ENCODE measurements around the gene PI4KB.

The PI4KB gene

GRCh38 chr1:151346082-151346768, 19.0 kb upstream of the PI4KB start:
- no peak for DNase-seq

- no peak for DNase-seq
Measured at GRCh38 chr1:151344291-151344690, 17.1 kb upstream of the PI4KB start.

DNA sequence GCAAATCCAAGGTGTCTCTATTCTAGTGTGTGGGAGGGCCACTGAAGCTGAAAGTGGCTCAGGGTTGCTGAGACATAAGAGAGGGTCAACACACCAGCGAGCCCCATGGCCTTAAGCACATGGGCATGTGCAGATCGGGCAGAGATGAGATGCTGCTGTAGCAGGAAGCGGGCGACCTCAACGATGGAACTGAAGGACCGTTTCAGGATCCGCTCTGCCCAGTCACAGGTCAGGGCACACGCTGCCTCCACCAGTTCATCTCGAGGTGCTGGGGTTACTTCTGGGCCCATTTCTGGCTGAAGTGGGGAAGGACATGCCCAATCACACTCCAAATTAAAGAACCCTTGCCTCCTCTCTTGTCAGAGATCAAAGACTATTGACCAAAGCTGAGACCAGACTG, 16.4 kb upstream of the PI4KB start:
- no peak for DNase-seq

- DNase-seq: no peak
Measured at GRCh38 chr1:151342569-151342968, 15.4 kb upstream of the PI4KB start.

DNA sequence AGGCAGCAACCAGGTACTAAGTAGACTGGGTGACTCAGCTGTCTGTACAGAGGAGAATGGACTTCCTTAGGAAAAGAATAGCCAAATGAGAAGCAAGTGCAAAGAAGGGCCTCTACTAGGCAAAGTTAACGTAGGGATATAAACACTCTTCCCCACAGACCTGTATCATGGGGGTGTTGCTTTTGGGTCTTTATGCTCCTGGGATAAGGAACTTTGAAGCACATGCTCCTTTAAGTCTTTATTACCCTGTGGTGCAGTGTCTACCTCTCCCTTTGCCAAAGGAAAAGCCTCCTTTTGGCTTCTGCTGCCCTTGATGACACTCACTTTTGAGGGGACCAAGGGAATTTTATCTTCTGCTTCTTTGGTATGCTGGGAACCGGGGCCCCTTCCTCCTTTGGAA, 14.8 kb upstream of the PI4KB start:
- no peak for DNase-seq

DNA sequence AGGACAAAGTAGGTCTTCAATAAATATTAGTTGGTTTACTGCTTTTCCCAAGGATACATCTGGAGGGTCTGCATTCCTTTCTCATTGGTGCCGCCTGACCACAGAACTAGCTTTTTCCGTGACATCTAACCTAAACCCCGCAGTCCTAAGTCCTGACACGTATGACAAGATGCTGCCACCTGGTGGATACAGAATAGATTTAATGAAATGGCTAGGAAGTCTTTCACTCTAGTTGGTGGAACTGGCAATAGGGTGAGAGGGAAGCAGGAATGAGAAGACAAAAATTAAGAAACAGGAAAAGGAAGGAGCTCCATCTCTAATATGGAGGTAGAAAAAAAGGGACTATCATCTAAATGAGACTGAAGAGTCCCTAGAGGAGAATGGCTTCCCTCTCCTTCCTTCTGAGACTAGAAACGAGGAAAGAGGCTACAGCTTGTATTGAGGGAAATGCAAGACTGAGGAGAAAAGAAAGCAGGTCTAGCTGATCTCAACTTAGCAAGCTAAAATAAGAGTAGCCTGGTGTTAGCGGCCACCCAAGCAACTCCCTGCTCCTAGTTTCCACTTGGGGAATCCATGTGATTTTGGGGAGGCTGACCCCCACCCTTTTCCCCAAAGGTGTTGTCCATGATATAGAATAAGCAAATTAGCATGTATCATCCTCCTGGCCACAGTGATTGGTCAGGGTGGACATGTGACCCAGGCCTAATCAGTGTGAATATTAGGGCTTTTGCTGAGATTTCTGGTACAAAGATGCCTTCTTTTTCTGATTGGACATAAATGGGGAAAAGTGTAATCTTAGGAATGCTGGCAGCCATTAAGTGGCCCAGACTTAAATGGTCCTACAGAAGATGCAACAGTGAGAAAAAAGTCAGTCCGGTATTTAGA, 13.9 kb upstream of the PI4KB start:
- DNase-seq: peak; percentile 46

GRCh38 chr1:151336556-151336955, 9.3 kb upstream of the PI4KB start:
- DNase-seq: no peak

- DNase-seq: no peak
Measured at GRCh38 chr1:151334822-151335221, 7.6 kb upstream of the PI4KB start.

DNA sequence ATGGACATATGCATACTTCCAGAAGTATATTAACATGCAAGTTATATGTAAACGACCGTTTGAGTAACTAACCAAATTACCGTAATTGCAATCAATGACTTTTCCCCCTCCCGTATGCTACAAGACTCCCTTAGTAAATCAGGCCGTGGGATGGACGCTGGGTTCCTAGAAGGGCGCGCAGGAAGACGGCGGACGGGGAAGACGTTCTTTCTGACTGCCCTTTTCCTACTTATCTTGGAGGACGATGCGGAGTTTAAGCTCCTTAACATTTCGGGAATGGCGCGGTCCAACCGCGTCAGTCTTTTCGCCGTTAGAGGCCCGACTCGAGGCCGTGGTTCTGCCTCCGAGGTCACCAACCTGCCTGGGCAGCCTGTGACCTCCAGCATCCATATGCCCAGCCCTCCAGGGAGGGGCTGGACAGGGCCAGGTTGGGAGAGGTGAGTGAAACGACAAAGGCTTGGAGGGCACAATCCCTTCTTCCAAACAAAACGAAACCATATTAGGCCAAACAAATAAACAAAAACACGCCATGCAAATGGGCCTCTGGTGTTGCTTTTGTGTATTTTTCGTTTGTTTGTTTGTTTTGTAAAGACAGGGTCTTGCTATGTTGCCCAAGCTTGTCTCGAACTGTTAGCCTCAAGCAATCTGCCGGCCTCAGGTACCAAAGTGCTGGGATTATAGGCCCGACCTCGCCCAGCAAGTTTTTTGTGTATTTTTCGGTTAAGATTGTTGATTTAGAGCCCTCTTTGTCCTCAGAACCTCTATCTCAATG, 873 bp upstream of the PI4KB start:
- no peak for DNase-seq

DNA sequence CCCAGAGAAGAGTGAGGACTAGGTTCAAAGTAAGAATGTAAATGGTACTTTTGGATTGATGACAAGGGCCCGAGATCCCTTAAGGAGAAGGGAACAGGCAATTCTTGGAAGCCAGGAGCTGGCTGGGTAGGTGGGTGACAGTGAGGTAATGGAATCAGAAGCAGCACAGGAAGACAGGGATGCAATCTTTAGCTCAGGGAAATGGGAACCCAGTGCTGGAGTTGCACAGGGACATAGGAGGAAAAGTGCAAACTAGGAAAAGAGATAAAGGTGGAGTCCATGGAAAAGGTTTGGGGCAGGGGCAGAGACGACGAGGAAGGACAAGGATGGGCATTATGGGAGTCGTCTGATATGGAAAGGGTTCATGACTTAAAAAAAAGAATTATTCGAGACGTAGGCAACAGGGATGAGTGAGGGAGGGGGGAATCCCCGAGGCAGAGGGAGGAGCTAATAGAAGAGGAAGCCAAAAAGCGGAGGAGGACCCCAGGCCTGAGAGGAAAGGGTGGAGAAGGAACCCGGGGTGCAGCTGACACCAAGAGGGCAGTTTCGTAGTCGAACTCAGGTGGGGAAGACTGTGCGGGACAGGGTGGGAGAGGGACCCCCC, 495 bp downstream of the PI4KB start:
- peak; percentile 65 for DNase-seq

DNA sequence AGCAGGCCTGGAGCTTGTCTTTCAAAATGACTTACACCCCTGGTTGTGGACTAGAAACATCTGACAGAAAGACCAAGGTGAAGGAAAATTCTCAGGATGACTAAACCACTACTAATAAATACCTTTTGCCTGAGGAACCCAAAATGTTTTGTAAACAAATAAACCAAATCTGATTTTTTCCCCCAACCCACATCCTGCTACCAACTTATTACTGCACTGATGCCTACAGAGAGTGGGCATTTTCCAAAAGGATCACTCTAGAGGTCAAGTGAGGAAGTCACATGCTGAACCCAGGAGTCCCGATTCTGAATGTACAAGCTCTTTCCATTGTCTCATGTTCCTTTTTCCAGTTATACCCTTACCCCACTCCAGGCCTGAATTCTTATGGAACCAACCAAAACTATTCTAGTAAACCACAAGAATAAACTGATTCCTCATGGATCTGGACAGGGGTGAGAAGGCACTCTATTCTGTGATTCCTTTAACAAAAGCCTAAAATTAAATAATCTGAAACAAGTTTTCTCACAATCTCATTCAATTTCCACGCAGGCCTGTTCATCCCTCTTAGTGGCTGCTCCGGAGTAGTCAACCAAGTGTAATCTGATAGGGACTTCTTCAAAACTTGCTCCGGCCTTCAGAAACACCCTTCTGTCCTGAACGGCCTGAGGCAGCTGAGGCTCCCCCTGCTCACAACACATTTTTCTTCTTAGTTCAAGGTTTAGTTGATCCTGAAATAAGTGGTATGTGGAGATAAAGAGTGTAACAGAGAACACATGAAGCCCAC, 1.4 kb downstream of the PI4KB start:
- no peak for DNase-seq

GRCh38 chr1:151325231-151325630, 2.0 kb downstream of the PI4KB start:
- no peak for DNase-seq

- no peak for DNase-seq
Measured at GRCh38 chr1:151324390-151324930, 2.8 kb downstream of the PI4KB start.

GRCh38 chr1:151318975-151319374, 8.2 kb downstream of the PI4KB start:
- no peak for DNase-seq

- no peak for DNase-seq
Measured at GRCh38 chr1:151315565-151316235, 11.5 kb downstream of the PI4KB start.

DNA sequence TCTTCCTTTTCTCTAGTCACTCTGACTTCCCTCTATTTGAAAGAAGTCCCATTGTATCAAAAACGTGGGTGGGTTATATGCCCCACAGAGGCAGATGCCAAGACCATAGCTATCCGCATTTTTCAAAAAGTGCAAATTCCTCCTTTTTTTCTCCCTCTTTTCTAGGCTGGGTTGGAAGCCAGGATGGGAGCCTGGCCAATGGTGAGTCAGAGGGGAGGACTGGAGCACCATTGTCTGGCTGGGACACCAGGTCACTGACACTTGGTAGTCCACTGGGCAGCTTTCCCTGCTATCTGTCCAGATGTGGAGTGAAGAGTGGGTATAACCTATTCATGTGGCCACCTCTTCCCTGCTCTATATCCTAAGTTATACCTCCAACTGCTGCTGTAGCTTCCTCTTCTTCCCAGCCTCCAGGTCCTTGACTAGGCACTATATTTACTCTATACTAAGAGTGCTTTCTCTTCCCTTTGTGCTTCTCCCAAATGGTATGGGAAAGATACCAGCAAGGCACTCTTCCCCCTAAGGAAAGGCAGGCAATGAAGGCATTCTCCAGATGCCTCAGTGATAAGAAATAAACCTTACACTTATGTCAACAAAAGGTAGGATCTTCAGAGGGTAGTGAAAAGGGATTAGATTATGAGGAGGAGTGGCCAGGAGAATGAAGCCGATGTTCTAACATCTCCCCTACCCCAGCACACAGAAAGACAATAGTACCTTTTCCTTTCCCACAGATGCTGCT, 12.9 kb downstream of the PI4KB start:
- no peak for DNase-seq

GRCh38 chr1:151313501-151313900, 13.7 kb downstream of the PI4KB start:
- DNase-seq: no peak

DNA sequence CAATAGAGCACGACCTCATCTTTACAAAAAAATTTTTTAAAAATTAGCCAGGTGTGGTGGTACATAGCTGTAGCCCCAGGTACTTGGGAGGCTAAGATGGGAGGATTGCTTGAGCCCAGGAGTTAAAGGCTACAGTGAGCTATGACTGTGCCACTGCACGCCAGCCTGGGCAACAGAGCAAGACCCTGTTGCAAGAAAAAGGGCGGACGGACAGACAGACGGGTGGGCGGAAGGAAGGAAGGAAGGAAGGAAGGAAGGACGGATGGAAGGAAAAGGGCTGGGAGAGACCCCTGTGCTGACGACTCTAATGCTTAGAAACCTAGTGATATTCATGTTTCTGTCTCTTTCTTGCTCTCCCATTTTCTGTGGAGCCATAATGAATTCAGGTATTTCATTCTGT, 14.4 kb downstream of the PI4KB start:
- DNase-seq: no peak

GRCh38 chr1:151312411-151312810, 14.8 kb downstream of the PI4KB start:
- DNase-seq: no peak

DNA sequence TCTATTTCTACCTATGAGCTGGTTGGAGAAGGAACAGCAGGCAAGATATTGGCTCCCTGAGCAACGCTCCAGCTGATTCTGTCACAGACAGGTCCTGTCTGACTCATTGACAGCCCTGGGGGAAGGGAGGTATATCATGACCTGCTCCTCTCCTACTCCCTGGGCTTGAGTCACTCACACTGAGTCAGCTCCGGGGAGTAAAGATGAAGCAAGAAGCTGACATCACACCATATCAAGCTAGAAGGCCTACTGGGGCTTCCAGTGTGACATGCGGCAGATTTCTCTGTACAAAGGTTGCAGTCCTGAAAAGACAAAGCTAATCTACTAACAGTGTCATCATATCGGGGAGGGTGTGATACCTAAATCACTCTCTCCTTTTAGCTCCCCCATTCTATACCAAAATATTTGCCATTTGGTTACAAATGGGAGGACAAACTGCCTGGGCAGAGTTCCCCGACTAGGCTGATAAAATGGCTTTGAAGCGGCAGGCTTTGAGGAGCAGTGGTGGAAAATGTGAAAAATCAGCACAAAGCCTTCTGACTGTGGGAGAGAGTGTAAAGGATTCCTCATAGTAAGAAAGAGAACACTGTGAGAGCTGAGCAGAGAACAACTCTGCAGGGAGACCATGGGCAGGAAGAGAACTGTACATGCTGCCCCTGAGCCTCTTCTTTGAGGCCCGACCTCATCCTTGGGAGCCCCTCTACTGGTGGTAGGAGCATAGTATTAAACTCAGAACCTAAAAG, 15.5 kb downstream of the PI4KB start:
- DNase-seq: peak; percentile 93
